IgD-negative memory B cell (primary cell): ENCODE results near the gene APBA2. TPM values are rescaled to one million over a fixed set of nuclear protein-coding genes. Genes with fewer than 3 reads are reported as not detected.

Experiments used
- H3K27ac Mint-ChIP-seq, 3 donors: one replicate each; pipeline ENCODE4 v1.8.0; 2020 to 2022; ENCODE audit warnings: mild to moderate bottlenecking in 3 of 3, mixed read lengths in 3 of 3, moderate library complexity in 1 of 3
- H3K27me3 Mint-ChIP-seq: one replicate; pipeline ENCODE4 v1.8.0; 2021; ENCODE audit warnings: mixed read lengths
- H3K36me3 Mint-ChIP-seq: one replicate; pipeline ENCODE4 v1.8.0; 2020; ENCODE audit warnings: mild to moderate bottlenecking, mixed read lengths
- H3K4me1 Mint-ChIP-seq, 3 donors: one replicate each; pipeline ENCODE4 v1.8.0; 2020 to 2022; ENCODE audit warnings: mixed read lengths in 3 of 3, mild to moderate bottlenecking in 1 of 3
- H3K4me3 Mint-ChIP-seq, 4 donors: one replicate each; pipeline ENCODE4 v1.8.0; 2020 to 2022; ENCODE audit warnings: mild to moderate bottlenecking in 4 of 4, mixed read lengths in 4 of 4, moderate library complexity in 3 of 4
- H3K9me3 Mint-ChIP-seq, 3 donors: one replicate each; pipeline ENCODE4 v1.8.0; 2020 to 2021; ENCODE audit warnings: mixed read lengths in 3 of 3, mild to moderate bottlenecking in 1 of 3
- polyA plus RNA-seq: library from polyadenylated mRNA; unstranded; fragments of 300-500 nt; fragmentation: Illumina TruSeq; gene quantifications from one replicate; pipeline ENCODE4 v1.2.3, GENCODE V29; 2021

Gene APBA2
- polyA plus RNA-seq, 1 donor from 2014 or later: 3.5 TPM

GRCh38 chr15:29116970-29117700 is 231.4 kb downstream of the APBA2 start:
- H3K4me3 Mint-ChIP-seq: no peak overlapping the region
- peaks cover 15% of the 10 kb centered on the region for H3K27me3 Mint-ChIP-seq
- no peaks in the 10 kb centered on the region for H3K36me3 Mint-ChIP-seq
- H3K4me1 Mint-ChIP-seq: peaks cover 0 to 1% (median 0%) of the 10 kb centered on the region in 3 donors
- H3K27ac Mint-ChIP-seq: peak overlapping the region in 1 of 3 donors; percentile 47
- no peaks in the 10 kb centered on the region for H3K9me3 Mint-ChIP-seq

- no peaks in the 10 kb centered on the region for H3K9me3 Mint-ChIP-seq
- H3K27me3 Mint-ChIP-seq: peaks cover 14% of the 10 kb centered on the region
- no peak overlapping the region for H3K4me3 Mint-ChIP-seq
- no peaks in the 10 kb centered on the region for H3K36me3 Mint-ChIP-seq
- H3K4me1 Mint-ChIP-seq: peaks cover 0 to 1% (median 0%) of the 10 kb centered on the region in 3 donors
- H3K27ac Mint-ChIP-seq: no peak overlapping the region
Observed at GRCh38 chr15:29117778-29118177, 232.0 kb downstream of the APBA2 start.

- Mint-ChIP-seq H3K4me3 (no peak overlapping the region), H3K36me3 (no peaks in the 10 kb centered on the region), H3K27me3 (peaks cover 4% of the 10 kb centered on the region), H3K9me3 (no peaks in the 10 kb centered on the region), H3K27ac (no peak overlapping the region), H3K4me1 (no peaks in the 10 kb centered on the region)
Observed at GRCh38 chr15:29119847-29120246, 234.1 kb downstream of the APBA2 start.

GRCh38 chr15:29120593-29121368 is 235.0 kb downstream of the APBA2 start:
- Mint-ChIP-seq H3K27me3 (peaks cover 1% of the 10 kb centered on the region), H3K36me3 (no peaks in the 10 kb centered on the region), H3K4me3 (no peak overlapping the region), H3K27ac (no peak overlapping the region), H3K9me3 (no peaks in the 10 kb centered on the region), H3K4me1 (no peaks in the 10 kb centered on the region)

- Mint-ChIP-seq H3K9me3 (no peaks in the 10 kb centered on the region), H3K36me3 (no peaks in the 10 kb centered on the region), H3K27ac (no peak overlapping the region), H3K4me1 (no peaks in the 10 kb centered on the region), H3K27me3 (peaks cover 1% of the 10 kb centered on the region), H3K4me3 (no peak overlapping the region)
Observed at GRCh38 chr15:29121369-29121656, 235.5 kb downstream of the APBA2 start.

GRCh38 chr15:29121907-29122306 is 236.1 kb downstream of the APBA2 start:
- no peak overlapping the region for H3K27ac Mint-ChIP-seq
- H3K9me3 Mint-ChIP-seq: no peaks in the 10 kb centered on the region
- peaks cover 1% of the 10 kb centered on the region for H3K27me3 Mint-ChIP-seq
- H3K36me3 Mint-ChIP-seq: no peaks in the 10 kb centered on the region
- no peaks in the 10 kb centered on the region for H3K4me1 Mint-ChIP-seq
- H3K4me3 Mint-ChIP-seq: no peak overlapping the region

GRCh38 chr15:29122506-29122905 is 236.7 kb downstream of the APBA2 start:
- H3K4me3 Mint-ChIP-seq: no peak overlapping the region
- peaks cover 1% of the 10 kb centered on the region for H3K27me3 Mint-ChIP-seq
- H3K4me1 Mint-ChIP-seq: no peaks in the 10 kb centered on the region
- no peaks in the 10 kb centered on the region for H3K9me3 Mint-ChIP-seq
- H3K27ac Mint-ChIP-seq: no peak overlapping the region
- H3K36me3 Mint-ChIP-seq: no peaks in the 10 kb centered on the region

- no peaks in the 10 kb centered on the region for H3K9me3 Mint-ChIP-seq
- H3K27me3 Mint-ChIP-seq: peaks cover 1% of the 10 kb centered on the region
- no peak overlapping the region for H3K4me3 Mint-ChIP-seq
- H3K36me3 Mint-ChIP-seq: no peaks in the 10 kb centered on the region
- H3K27ac Mint-ChIP-seq: no peak overlapping the region
- H3K4me1 Mint-ChIP-seq: no peaks in the 10 kb centered on the region
Observed at GRCh38 chr15:29123171-29123570, 237.4 kb downstream of the APBA2 start.

GRCh38 chr15:29123991-29124390 is 238.2 kb downstream of the APBA2 start:
- Mint-ChIP-seq H3K27ac (no peak overlapping the region), H3K36me3 (no peaks in the 10 kb centered on the region), H3K27me3 (no peaks in the 10 kb centered on the region), H3K4me3 (peak overlapping the region in 1 of 4 donors; percentile 23), H3K4me1 (no peaks in the 10 kb centered on the region), H3K9me3 (no peaks in the 10 kb centered on the region)

- Mint-ChIP-seq H3K4me1 (no peaks in the 10 kb centered on the region), H3K36me3 (no peaks in the 10 kb centered on the region), H3K27ac (peak overlapping the region in 1 of 3 donors; percentile 63), H3K9me3 (no peaks in the 10 kb centered on the region), H3K4me3 (no peak overlapping the region), H3K27me3 (no peaks in the 10 kb centered on the region)
Observed at GRCh38 chr15:29124581-29125381, 239.0 kb downstream of the APBA2 start.

GRCh38 chr15:29125382-29126207 is 239.8 kb downstream of the APBA2 start:
- Mint-ChIP-seq H3K27ac (no peak overlapping the region), H3K4me3 (no peak overlapping the region), H3K4me1 (no peaks in the 10 kb centered on the region), H3K27me3 (no peaks in the 10 kb centered on the region), H3K36me3 (no peaks in the 10 kb centered on the region), H3K9me3 (no peaks in the 10 kb centered on the region)

GRCh38 chr15:29126208-29126536 is 240.4 kb downstream of the APBA2 start:
- H3K9me3 Mint-ChIP-seq: no peaks in the 10 kb centered on the region
- H3K36me3 Mint-ChIP-seq: no peaks in the 10 kb centered on the region
- no peaks in the 10 kb centered on the region for H3K27me3 Mint-ChIP-seq
- no peak overlapping the region for H3K4me3 Mint-ChIP-seq
- H3K4me1 Mint-ChIP-seq: no peaks in the 10 kb centered on the region
- no peak overlapping the region for H3K27ac Mint-ChIP-seq

- H3K36me3 Mint-ChIP-seq: no peaks in the 10 kb centered on the region
- H3K9me3 Mint-ChIP-seq: no peaks in the 10 kb centered on the region
- no peak overlapping the region for H3K27ac Mint-ChIP-seq
- H3K4me3 Mint-ChIP-seq: no peak overlapping the region
- H3K27me3 Mint-ChIP-seq: no peaks in the 10 kb centered on the region
- H3K4me1 Mint-ChIP-seq: no peaks in the 10 kb centered on the region
Observed at GRCh38 chr15:29126821-29127461, 241.2 kb downstream of the APBA2 start.
